Activated naive CD4-positive, alpha-beta T cell treated with anti-CD3 and anti-CD28 coated beads for 36 hours (primary cell): ENCODE data around the gene CHRNA1. TPM values are rescaled to one million over a fixed set of nuclear protein-coding genes. Genes with fewer than 3 reads are reported as not detected.
A peak's percentile ranks its signal among the peaks of the same experiment; 100 is the strongest.

Source experiments
- CTCF ChIA-PET: fragments of 350-600 bp; sonication (Branson Sonifier 250); formaldehyde crosslinking; loops from one replicate; lab custom pipeline; 2021; ENCODE audit warnings: antibody characterized with exemption; lab: Charles Lee
- DNase-seq: peaks from one replicate; pipeline ENCODE4 v3.0.0-alpha.2; 2020
- H3K27ac Mint-ChIP-seq: one replicate; pipeline ENCODE4 v1.8.0; 2021; ENCODE audit warnings: mild to moderate bottlenecking, mixed read lengths
- H3K27me3 Mint-ChIP-seq: one replicate; pipeline ENCODE4 v1.8.0; 2021; ENCODE audit warnings: low read depth, mixed read lengths
- H3K36me3 Mint-ChIP-seq: one replicate; pipeline ENCODE4 v1.8.0; 2021; ENCODE audit warnings: low read depth, mixed read lengths
- H3K4me1 Mint-ChIP-seq: one replicate; pipeline ENCODE4 v1.8.0; 2021; ENCODE audit warnings: low read depth, mixed read lengths
- H3K4me3 Mint-ChIP-seq: one replicate; pipeline ENCODE4 v1.8.0; 2021; ENCODE audit warnings: mild to moderate bottlenecking, moderate library complexity, mixed read lengths
- H3K9me3 Mint-ChIP-seq: one replicate; pipeline ENCODE4 v1.8.0; 2021; ENCODE audit warnings: mixed read lengths
- intact Hi-C: fragments of 100-400 bp; cut with micrococcal nuclease; formaldehyde crosslinking; loops from one replicate; pipeline ENCODE4 v1.15.1; 2023
- total RNA-seq, 2 experiments: library from RNA; stranded (reverse); gene quantifications; one replicate each; pipeline ENCODE4 v1.2.3, GENCODE V29; 2021

The CHRNA1 gene
- total RNA-seq, 2 experiments from 2014 or later = not detected

DNA sequence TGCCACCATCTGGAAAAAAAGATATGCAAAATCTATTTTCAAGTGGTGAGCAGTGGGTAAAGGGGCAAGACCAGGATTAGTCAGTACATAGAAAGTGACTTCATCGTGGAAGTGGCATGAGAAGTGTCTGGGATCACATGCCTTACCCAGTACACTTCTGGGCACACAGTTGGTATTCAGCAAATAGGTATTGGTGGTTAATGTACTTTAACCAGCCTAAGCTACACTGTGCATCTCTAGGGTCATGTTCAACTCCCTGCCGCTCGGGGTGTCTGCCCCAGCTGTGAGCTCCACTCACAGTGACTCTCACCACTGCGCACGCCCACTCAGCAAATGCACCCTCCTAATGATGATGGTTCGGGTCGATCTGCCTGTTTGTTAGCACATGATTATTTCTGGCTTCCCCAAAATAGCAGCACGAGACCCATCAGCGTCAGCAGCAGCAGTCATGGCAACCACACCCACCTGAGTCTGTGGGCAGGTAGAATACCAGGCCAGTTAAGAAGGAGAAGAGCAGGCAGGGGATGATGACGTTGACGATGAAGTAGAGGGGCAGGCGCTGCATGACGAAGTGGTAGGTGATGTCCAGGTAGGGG, 11.1 kb downstream of the CHRNA1 start:
- DNase-seq = no peak
- Mint-ChIP-seq H3K9me3 (no peaks in the 10 kb centered on the region), H3K27me3 (no peaks in the 10 kb centered on the region), H3K36me3 (no peaks in the 10 kb centered on the region), H3K4me1 (peaks cover 34% of the 10 kb centered on the region), H3K27ac (peak overlapping the region; percentile 8), H3K4me3 (no peak overlapping the region)
- CTCF ChIA-PET = interaction anchor here (0.6 to 1.2 kb wide), 5 partner anchors 8 to 19 kb away, joined by 3 to 5 read pairs (median 4); no protein-coding TSS in a partner anchor
- intact Hi-C loops = loop anchor here (2.0 to 5.0 kb wide), 5 partner anchors 36 to 529 kb away; partner anchors contain the start of gene ATP5MC3

DNA sequence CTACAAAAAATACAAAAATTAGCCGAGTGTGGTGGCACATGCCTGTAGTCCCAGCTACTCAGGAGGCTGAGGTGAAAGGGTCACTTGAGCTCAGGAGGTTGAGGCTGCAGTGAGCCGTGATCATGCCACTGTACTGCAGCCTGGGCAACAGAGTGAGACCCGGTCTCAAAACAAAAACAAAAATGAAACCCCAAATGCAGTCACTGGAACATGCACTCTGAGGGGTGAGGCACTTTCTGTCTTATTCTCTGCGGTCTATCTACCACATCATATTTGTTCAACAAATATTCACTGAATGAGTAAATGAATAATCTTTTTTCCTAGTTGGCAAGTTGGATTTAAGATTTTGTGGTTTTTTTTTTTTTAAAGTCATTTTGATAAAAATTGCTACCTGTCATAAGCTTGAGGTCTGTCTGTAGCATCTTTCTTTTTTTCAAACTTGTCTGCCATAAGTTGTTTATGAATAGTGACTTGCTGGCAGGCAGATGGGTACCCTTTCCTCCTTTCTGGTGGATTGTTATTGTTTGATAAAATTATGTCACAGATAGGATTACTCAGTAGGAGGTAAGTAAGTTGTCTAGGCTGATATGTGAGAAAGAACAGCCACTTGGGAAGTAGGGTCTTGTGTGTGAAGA, 11.8 kb downstream of the CHRNA1 start:
- no peaks in the 10 kb centered on the region for H3K36me3 Mint-ChIP-seq
- intact Hi-C loops = loop anchor here (1.0 to 5.0 kb wide), 7 partner anchors 36 to 530 kb away; partner anchors contain the start of gene ATP5MC3
- DNase-seq = peak; percentile 50
- H3K27ac Mint-ChIP-seq = peak overlapping the region; percentile 8
- CTCF ChIA-PET = interaction anchor here (0.6 to 1.7 kb wide), 6 partner anchors 9 to 279 kb away, joined by 3 to 4 read pairs (median 3); no protein-coding TSS in a partner anchor
- peaks cover 34% of the 10 kb centered on the region for H3K4me1 Mint-ChIP-seq
- H3K4me3 Mint-ChIP-seq = peak overlapping the region; percentile 12
- H3K27me3 Mint-ChIP-seq = no peaks in the 10 kb centered on the region
- no peaks in the 10 kb centered on the region for H3K9me3 Mint-ChIP-seq

DNA sequence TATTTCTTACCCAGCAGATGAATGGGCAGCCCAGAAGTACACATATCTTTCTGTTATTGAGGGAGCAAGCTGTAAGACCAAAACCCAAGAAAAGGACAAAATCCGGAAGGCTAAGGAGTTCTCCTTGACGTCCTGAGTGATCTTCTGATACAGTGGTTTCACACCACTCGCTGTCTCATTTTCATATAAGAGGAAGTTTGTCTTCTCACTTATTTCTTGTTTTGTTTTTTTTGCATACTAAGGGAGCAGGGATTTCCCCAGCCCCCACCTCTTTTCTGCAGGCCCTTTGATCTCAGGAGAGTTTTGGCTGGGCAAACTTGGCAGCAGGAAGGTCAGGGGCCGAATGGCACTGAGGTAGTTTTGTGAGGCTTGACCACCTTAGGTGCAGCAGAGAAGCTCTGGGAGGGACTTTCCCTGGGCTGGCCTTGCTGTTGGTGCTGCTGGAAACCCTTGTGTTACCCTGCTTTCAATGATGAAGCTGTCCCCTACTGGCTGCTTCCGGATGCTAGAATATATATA, 13.3 kb downstream of the CHRNA1 start:
- Mint-ChIP-seq H3K36me3 (no peaks in the 10 kb centered on the region), H3K4me3 (no peak overlapping the region), H3K27ac (no peak overlapping the region), H3K4me1 (peaks cover 34% of the 10 kb centered on the region), H3K9me3 (no peaks in the 10 kb centered on the region), H3K27me3 (no peaks in the 10 kb centered on the region)
- CTCF ChIA-PET = interaction anchor here (0.6 to 4.3 kb wide), 4 partner anchors 20 to 238 kb away, joined by 3 to 33 read pairs (median 3); no protein-coding TSS in a partner anchor
- peak; percentile 68 for DNase-seq
- intact Hi-C loops = loop anchor here (1.0 to 5.0 kb wide), 4 partner anchors 27 to 531 kb away; partner anchors contain the start of gene ATP5MC3

DNA sequence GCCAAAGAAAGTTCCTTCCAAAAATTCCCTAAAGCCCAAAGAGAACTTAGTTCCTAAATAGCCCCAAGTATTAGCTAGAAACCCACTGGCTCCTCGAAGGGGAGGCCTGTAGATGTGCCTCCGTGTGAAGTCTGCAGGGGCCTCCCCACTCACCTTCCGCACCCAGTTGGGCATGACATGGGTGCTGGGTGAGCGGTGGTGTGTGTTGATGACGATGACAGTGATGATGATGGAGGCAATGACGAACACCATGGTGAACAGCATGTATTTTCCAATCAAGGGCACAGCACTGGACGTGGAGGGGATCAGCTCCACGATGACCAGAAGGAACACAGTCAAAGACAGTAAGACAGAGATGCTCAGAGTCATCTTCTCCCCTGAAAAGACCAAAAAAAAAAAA, 14.5 kb downstream of the CHRNA1 start:
- Mint-ChIP-seq H3K4me1 (peaks cover 34% of the 10 kb centered on the region), H3K36me3 (no peaks in the 10 kb centered on the region), H3K9me3 (no peaks in the 10 kb centered on the region), H3K27ac (no peak overlapping the region), H3K27me3 (no peaks in the 10 kb centered on the region), H3K4me3 (no peak overlapping the region)
- no peak for DNase-seq
- intact Hi-C loops = loop anchor here (1.0 to 5.0 kb wide), 9 partner anchors 49 to 533 kb away; partner anchors contain the start of genes ATP5MC3, CHN1 and GPR155
- CTCF ChIA-PET = interaction anchor here (0.5 to 4.3 kb wide), 26 partner anchors 13 to 288 kb away, joined by 3 to 37 read pairs (median 6); partner anchors contain the start of genes CHN1 and CHRNA1

- intact Hi-C loops = loop anchor here (1.0 to 2.0 kb wide), 6 partner anchors 49 to 262 kb away; partner anchors contain the start of genes CHN1 and GPR155
- Mint-ChIP-seq H3K9me3 (no peaks in the 10 kb centered on the region), H3K36me3 (no peaks in the 10 kb centered on the region), H3K4me3 (no peak overlapping the region), H3K27me3 (no peaks in the 10 kb centered on the region), H3K4me1 (peaks cover 34% of the 10 kb centered on the region), H3K27ac (no peak overlapping the region)
- peak; percentile 87 for DNase-seq
- CTCF ChIA-PET = interaction anchor here (0.6 to 4.3 kb wide), 34 partner anchors 12 to 500 kb away, joined by 3 to 37 read pairs (median 4); partner anchors contain the start of genes CHN1, CHRNA1 and OLA1
Observed at GRCh38 chr2:174748948-174749347, 15.3 kb downstream of the CHRNA1 start.

GRCh38 chr2:174745142-174745541, 19.1 kb downstream of the CHRNA1 start:
- intact Hi-C loops = no loop called here
- Mint-ChIP-seq H3K4me3 (no peak overlapping the region), H3K9me3 (no peaks in the 10 kb centered on the region), H3K4me1 (peaks cover 9% of the 10 kb centered on the region), H3K27ac (no peak overlapping the region), H3K36me3 (no peaks in the 10 kb centered on the region), H3K27me3 (no peaks in the 10 kb centered on the region)
- DNase-seq = no peak
- CTCF ChIA-PET = interaction anchor here (0.5 to 1.2 kb wide), 4 partner anchors 19 to 312 kb away, joined by 3 to 5 read pairs (median 4); no protein-coding TSS in a partner anchor

DNA sequence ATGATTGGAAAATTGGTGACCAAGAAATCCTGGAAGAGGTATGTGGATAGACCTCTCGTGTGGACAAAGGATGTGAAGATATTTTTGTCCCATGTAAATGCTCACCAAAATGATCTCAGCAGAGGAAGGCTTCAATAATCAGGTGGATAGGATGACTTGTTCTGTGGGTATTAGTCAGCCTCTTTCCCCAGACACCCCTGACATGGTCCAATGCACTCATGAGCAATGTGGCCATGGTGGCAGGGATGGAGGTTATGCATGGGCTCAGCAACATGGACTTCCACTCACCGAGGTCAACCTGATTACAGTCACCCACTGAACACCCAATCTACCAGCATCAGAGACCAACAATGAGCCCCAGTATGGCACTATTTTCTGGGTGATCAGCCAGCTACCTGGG, 20.2 kb downstream of the CHRNA1 start:
- no peaks in the 10 kb centered on the region for H3K36me3 Mint-ChIP-seq
- no peaks in the 10 kb centered on the region for H3K9me3 Mint-ChIP-seq
- no peaks in the 10 kb centered on the region for H3K27me3 Mint-ChIP-seq
- CTCF ChIA-PET = no interaction called here
- H3K4me3 Mint-ChIP-seq = no peak overlapping the region
- DNase-seq = no peak
- no peak overlapping the region for H3K27ac Mint-ChIP-seq
- H3K4me1 Mint-ChIP-seq = peaks cover 2% of the 10 kb centered on the region
- intact Hi-C loops = no loop called here

DNA sequence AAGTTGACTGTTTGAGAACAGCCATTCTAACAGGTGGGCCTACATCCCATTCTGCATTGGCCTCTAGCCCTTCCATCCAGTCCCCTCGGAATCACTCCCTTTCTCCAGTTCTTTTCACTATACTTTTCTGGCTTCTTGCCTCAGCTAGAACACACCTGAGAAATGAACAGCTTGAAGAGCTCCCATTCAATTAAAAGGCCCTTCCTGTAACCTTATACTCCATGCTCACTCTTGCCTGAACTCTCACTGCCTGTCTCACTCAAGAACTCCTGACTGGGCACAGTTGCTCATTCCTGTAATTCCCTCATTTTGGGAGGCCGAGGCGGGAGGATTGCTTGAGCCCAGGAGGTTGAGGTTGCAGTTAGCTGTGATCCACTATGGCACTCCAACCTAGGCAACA, 23.6 kb downstream of the CHRNA1 start:
- intact Hi-C loops = no loop called here
- H3K4me1 Mint-ChIP-seq = no peaks in the 10 kb centered on the region
- no peaks in the 10 kb centered on the region for H3K27me3 Mint-ChIP-seq
- no peak overlapping the region for H3K4me3 Mint-ChIP-seq
- no peak for DNase-seq
- no peaks in the 10 kb centered on the region for H3K9me3 Mint-ChIP-seq
- CTCF ChIA-PET = interaction anchor here (0.9 to 1.2 kb wide), 2 partner anchors 32 to 42 kb away, joined by 3 read pairs; no protein-coding TSS in a partner anchor
- no peak overlapping the region for H3K27ac Mint-ChIP-seq
- no peaks in the 10 kb centered on the region for H3K36me3 Mint-ChIP-seq

DNA sequence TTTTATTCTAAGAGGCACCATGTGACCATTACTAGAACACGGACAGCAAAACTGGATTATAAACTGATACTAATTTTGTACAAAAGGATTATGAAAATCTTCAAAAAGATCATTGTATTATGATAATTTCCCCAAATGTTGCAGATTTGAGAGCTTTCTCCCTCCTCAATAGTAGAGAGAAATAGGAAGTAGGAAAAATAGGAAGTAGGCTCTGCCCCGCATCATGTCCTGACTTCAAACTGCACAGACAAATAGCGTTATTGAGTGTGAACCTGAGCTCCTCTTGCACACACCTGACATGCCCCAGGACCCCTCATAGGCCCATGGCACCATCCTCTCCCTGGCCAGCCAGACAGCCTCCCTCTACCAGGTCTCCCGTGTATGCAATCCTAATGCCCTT, 25.4 kb downstream of the CHRNA1 start:
- no peak overlapping the region for H3K4me3 Mint-ChIP-seq
- no peaks in the 10 kb centered on the region for H3K4me1 Mint-ChIP-seq
- intact Hi-C loops = no loop called here
- no peak for DNase-seq
- H3K27me3 Mint-ChIP-seq = no peaks in the 10 kb centered on the region
- H3K27ac Mint-ChIP-seq = no peak overlapping the region
- no peaks in the 10 kb centered on the region for H3K36me3 Mint-ChIP-seq
- H3K9me3 Mint-ChIP-seq = no peaks in the 10 kb centered on the region
- CTCF ChIA-PET = interaction anchor here (1.0 kb wide), 1 partner anchor 39 kb away, joined by 4 read pairs; no protein-coding TSS in a partner anchor

DNA sequence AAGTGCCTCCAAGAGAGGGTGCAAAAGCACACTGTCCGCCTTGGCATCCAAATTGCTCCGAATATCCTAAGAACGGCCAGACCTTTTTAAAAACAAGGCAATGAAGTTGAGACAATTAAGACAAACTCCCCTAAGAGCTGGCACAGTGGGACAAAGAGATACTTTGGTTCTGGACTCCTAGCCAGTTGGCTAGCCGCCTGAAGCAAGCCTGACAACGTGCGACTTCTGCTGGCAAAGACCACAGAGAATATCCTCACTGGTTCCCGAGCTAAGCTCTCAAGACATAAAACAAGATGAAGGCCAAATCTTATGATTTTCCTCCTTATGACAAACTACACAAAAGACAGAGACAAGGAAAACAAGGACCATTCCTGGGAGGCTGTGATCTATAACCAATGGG, 32.7 kb downstream of the CHRNA1 start:
- Mint-ChIP-seq H3K27ac (no peak overlapping the region), H3K36me3 (no peaks in the 10 kb centered on the region), H3K4me3 (no peak overlapping the region), H3K9me3 (no peaks in the 10 kb centered on the region), H3K27me3 (peaks cover 2% of the 10 kb centered on the region), H3K4me1 (no peaks in the 10 kb centered on the region)
- no peak for DNase-seq
- CTCF ChIA-PET = interaction anchor here (1.7 to 3.6 kb wide), 2 partner anchors 30 to 36 kb away, joined by 5 to 16 read pairs; no protein-coding TSS in a partner anchor
- intact Hi-C loops = no loop called here

- intact Hi-C loops = loop anchor here (1.0 kb wide), 1 partner anchor 30 kb away; no protein-coding TSS in a partner anchor
- H3K36me3 Mint-ChIP-seq = no peaks in the 10 kb centered on the region
- H3K4me1 Mint-ChIP-seq = peaks cover 4% of the 10 kb centered on the region
- H3K27me3 Mint-ChIP-seq = peaks cover 4% of the 10 kb centered on the region
- no peak for DNase-seq
- peak overlapping the region; percentile 82 for H3K4me3 Mint-ChIP-seq
- no peaks in the 10 kb centered on the region for H3K9me3 Mint-ChIP-seq
- no peak overlapping the region for H3K27ac Mint-ChIP-seq
- CTCF ChIA-PET = interaction anchor here (1.0 to 3.6 kb wide), 7 partner anchors 22 to 260 kb away, joined by 3 to 16 read pairs (median 5); no protein-coding TSS in a partner anchor
Observed at GRCh38 chr2:174730698-174731018, 33.6 kb downstream of the CHRNA1 start.
